GM15510 (cell line): ENCODE data around the gene STIM2.

Experiments used
- POLR2A ChIP-seq: IDR thresholded peaks from 3 replicates; pipeline ENCODE4 v1.6.1; 2011; ENCODE audit warnings: borderline replicate concordance; ENCODE audit not compliant: insufficient read length; ENCODE audit errors: extremely low read depth

Gene STIM2

GRCh38 chr4:26829018-26829417 lies 31.6 kb upstream of the STIM2 start:
- TF ChIP-seq POLR2A = no peak

DNA sequence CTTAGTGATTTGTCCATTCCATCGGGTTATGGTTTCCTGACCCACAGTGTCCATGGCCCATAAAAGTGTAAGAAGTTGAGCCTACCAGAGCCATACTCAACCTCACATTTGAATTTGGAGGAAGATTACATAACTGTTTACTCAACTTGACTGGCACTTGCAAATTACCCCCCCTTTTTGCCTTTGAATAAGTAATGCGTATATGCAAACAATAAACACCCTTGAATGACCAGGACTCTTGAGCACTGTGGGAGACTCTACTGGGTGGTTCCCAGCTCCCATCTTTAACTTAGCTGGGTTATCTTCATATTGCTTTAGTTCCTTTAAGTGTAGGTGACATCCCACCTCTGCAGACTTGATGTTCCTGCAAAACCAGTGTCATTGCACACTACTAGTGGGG lies 30.6 kb upstream of the STIM2 start:
- TF ChIP-seq POLR2A = no peak

- TF ChIP-seq POLR2A = no peak
These were observed 29.9 kb upstream of the STIM2 start for GRCh38 chr4:26830701-26831100.

- TF ChIP-seq POLR2A = no peak
These were observed 24.1 kb upstream of the STIM2 start for GRCh38 chr4:26836539-26836938.

- no peak for TF ChIP-seq POLR2A
These were observed 22.4 kb upstream of the STIM2 start for GRCh38 chr4:26837993-26838842.

GRCh38 chr4:26839016-26839415 lies 21.6 kb upstream of the STIM2 start:
- no peak for TF ChIP-seq POLR2A

DNA sequence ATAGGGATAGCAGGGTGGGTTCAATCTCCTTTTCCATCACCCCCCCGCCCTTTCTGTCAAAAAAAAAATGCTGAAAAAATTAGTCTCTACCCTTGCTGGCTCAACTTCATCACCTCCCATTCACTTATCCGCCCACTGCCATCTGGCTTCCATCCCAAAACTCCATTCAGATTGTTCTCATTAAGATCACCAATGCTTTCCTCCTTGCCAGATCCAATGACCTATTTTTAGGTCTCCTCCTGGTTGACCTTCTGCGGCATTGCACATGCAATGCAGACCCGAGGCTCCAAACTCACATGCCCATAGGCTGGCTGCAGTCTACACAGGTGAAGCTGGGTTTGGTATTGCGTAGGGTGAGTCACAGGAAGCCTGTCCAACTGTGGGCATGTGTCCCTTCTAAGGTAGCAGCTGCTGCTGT lies 21.1 kb upstream of the STIM2 start:
- TF ChIP-seq POLR2A = no peak

DNA sequence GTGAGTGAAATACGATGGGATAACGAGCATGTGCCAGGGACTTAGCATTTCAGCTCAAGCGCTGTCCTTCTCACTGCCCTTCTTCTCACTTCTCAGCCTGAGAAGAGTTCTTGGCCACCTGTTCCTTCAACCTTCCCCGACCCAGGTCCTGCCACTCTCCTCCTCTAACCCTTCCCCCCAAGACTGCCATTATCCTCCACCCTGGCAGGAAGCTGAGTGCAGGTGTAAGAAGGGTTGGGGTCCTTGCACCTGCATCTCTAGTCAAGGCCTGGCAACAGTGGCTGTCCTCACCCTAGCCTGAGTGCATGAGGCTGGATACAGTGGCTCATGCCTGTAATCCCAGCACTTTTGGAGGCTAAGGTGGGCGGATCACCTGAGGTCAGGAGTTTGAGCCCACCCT lies 19.9 kb upstream of the STIM2 start:
- no peak for TF ChIP-seq POLR2A

GRCh38 chr4:26842911-26843310 lies 17.7 kb upstream of the STIM2 start:
- TF ChIP-seq POLR2A = no peak

- no peak for TF ChIP-seq POLR2A
These were observed 10.1 kb upstream of the STIM2 start for GRCh38 chr4:26850528-26850927.

DNA sequence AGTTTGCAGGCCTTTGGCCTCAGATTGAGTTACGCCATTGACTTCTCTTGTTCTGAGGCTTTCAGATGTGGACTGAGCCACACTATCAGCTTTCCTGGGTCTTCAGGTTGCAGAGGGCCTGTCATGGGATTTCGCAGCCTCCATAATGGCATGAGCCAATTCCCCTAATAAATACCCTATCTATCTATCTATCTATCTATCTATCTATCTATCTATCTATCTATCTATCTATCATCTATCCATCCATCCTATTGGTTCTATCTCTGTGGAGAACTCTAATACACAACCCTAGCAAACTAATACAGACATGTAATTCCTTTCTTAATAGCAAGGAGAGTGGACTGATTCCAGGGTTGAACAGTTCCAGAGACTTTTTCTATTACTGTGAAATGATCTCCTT lies 9.5 kb upstream of the STIM2 start:
- no peak for TF ChIP-seq POLR2A

GRCh38 chr4:26854701-26855100 lies 5.9 kb upstream of the STIM2 start:
- no peak for TF ChIP-seq POLR2A

GRCh38 chr4:26856906-26857277 lies 3.7 kb upstream of the STIM2 start:
- no peak for TF ChIP-seq POLR2A

DNA sequence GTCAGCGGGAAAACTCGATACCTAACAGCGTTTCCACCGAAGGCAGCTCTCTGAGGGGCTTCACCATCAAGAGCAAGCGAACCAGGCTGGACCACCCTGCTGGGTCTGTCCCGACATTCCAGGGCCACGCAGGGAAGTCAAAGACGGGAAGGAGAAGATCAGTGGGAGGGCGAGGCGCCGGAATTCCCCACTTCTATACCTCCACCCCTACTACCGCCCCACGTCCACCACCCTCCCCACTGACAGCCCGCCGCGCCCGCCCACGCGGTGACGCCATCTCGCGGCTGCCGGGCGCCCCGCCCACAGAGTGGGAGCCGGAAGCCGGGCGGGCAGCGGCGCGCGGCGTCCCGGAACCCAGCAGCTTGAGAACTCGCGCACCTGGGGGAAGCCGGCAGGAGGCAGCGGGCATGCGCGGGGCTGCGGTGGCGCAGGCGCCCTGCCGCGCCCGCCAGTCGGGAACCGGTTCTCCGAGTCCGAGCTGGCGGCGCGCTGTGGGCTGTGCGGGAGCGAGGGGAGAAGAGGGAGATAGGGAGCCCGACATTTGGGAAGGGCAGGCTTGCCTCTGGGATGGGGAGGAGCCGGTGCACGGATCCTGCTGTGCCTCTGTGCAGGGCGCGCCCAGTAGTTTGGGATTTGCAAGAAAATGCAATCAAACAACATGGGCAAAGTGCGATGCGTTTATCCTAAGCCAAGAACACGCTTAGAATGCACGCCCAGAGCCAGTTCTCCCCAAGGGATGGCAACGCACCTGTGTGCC lies 3.2 kb upstream of the STIM2 start:
- TF ChIP-seq POLR2A = peak; percentile 90

DNA sequence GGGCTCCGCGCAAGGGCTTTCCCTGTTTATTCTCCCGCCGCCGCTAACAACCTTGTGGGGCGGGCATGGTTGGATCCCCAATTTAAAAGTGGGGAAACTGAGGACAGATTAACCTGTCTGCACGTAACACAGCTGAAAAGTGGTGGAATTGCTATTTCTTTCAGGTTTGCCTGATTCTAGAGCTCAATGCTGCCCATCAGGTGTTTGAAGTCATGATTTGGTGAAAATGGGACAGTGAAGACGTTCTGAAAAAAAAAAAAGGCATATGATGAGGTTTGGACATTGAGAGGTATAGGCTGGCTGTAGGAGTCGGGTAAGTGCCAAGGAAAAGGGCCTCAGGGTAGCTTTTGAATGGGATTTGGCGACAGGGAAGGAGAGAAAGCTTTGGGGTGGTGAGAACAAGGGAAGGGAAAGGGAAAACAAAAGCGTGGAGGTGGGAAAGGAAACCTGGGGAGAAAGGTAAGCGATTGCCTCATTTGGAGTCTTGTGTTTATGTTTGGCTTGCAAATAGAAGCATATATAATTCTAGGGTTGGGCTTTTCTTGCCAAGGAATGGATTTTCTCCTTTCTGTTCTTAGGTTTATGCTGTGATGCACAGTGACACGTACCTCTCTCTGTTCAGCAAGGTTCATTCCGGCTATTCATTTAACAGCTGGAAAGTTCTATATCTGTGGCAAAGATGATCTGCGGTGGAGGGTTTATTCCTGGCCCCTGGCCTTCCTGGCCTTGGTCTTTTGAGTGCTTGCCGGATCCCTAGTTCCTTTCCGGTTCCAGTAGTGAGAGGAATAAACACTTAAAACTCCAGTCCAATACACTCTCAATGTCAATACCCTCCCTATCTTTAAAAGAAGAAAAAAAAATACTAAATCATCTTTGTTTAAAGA lies 2.4 kb upstream of the STIM2 start:
- no peak for TF ChIP-seq POLR2A
